ENCODE measurements around the gene CTNNBL1.

- TF ChIP-seq GABPA (IDR thresholded peaks at IDR 0.05; ENCODE audit: low read depth) (no peak), CTCF (IDR thresholded peaks at IDR 0.05) (no peak), EP300 (IDR thresholded peaks at IDR 0.05; ENCODE audit: borderline replicate concordance in 1 of 2, low read depth in 1 of 2, low read length in 1 of 2) (no peak), RXRA (IDR thresholded peaks at IDR 0.05; ENCODE audit: borderline replicate concordance, low read depth) (no peak)
Measured at GRCh38 chr20:37686762-37687477, 6.9 kb upstream of the CTNNBL1 start.

All from SK-N-SH (cell line).